Panc1 (cell line): ENCODE measurements around the gene MRPL33.

Experiments used
- POLR2AphosphoS5 ChIP-seq: IDR thresholded peaks from 2 replicates; pipeline ENCODE4 v1.6.1; 2012; ENCODE audit warnings: mild to moderate bottlenecking, low read depth, low read length, moderate library complexity
- TF ChIP-seq, protein P1 (sequence below): fragments of 450-650 bp; IDR thresholded peaks from 2 replicates; pipeline ENCODE4 v1.5.1; 2017; ENCODE audit warnings: mild to moderate bottlenecking
- TF ChIP-seq, protein P2 (sequence below), 2 experiments: IDR thresholded peaks; 2 replicates each; pipeline ENCODE4 v1.6.1; 2011 to 2012; ENCODE audit warnings: low read depth in 2 of 2, control low read depth in 1 of 2, low read length in 1 of 2, mild to moderate bottlenecking in 1 of 2, moderate library complexity in 1 of 2; ENCODE audit not compliant: insufficient read depth in 1 of 2

DNA sequence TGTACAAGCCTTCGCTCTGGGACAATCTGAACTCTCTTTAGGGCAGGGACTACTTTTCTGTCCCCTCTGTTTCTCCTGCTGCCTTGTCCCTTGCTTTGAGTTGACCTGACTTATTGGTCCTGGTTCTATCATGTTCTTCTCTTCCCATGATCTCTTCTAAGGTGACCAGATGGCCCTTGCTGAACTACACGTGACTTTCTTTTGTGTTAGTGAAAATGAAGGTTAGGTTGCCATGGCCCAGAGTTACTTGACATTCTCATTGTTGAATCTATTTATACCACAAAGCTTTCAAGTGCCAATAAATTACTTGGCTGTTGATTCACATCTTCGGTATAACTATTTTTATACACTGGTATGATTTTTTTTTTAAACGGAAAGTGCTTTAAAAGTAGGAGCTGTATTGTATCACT lies 24.4 kb downstream of the MRPL33 start:
- TF ChIP-seq, protein P1, sequence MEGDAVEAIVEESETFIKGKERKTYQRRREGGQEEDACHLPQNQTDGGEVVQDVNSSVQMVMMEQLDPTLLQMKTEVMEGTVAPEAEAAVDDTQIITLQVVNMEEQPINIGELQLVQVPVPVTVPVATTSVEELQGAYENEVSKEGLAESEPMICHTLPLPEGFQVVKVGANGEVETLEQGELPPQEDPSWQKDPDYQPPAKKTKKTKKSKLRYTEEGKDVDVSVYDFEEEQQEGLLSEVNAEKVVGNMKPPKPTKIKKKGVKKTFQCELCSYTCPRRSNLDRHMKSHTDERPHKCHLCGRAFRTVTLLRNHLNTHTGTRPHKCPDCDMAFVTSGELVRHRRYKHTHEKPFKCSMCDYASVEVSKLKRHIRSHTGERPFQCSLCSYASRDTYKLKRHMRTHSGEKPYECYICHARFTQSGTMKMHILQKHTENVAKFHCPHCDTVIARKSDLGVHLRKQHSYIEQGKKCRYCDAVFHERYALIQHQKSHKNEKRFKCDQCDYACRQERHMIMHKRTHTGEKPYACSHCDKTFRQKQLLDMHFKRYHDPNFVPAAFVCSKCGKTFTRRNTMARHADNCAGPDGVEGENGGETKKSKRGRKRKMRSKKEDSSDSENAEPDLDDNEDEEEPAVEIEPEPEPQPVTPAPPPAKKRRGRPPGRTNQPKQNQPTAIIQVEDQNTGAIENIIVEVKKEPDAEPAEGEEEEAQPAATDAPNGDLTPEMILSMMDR, result no peak
- TF ChIP-seq, protein P2, sequence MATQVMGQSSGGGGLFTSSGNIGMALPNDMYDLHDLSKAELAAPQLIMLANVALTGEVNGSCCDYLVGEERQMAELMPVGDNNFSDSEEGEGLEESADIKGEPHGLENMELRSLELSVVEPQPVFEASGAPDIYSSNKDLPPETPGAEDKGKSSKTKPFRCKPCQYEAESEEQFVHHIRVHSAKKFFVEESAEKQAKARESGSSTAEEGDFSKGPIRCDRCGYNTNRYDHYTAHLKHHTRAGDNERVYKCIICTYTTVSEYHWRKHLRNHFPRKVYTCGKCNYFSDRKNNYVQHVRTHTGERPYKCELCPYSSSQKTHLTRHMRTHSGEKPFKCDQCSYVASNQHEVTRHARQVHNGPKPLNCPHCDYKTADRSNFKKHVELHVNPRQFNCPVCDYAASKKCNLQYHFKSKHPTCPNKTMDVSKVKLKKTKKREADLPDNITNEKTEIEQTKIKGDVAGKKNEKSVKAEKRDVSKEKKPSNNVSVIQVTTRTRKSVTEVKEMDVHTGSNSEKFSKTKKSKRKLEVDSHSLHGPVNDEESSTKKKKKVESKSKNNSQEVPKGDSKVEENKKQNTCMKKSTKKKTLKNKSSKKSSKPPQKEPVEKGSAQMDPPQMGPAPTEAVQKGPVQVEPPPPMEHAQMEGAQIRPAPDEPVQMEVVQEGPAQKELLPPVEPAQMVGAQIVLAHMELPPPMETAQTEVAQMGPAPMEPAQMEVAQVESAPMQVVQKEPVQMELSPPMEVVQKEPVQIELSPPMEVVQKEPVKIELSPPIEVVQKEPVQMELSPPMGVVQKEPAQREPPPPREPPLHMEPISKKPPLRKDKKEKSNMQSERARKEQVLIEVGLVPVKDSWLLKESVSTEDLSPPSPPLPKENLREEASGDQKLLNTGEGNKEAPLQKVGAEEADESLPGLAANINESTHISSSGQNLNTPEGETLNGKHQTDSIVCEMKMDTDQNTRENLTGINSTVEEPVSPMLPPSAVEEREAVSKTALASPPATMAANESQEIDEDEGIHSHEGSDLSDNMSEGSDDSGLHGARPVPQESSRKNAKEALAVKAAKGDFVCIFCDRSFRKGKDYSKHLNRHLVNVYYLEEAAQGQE (IDR thresholded peaks at IDR 0.05; ENCODE audit: insufficient read depth in 1 of 2, low read depth in 2 of 2, low read length in 1 of 2), result no peak
- no peak for TF ChIP-seq POLR2AphosphoS5
